ENCODE data around the gene TGFB3.

Gene TGFB3

GRCh38 chr14:75982266-75983018 is 647 bp upstream of the TGFB3 start:
- Histone ChIP-seq H3K9me3 (ENCODE audit: severe bottlenecking) (no peaks in the 10 kb centered on the region), H3K27me3 (ENCODE audit: insufficient read depth, low read depth, severe bottlenecking) (no peaks in the 10 kb centered on the region), H3K36me3 (no peaks in the 10 kb centered on the region), H3K4me3 (ENCODE audit: low read depth, low read length) (peak overlapping the region; percentile 62), H3K27ac (peak overlapping the region; percentile 81)
- peak; percentile 76 for TF ChIP-seq CTCF (IDR thresholded peaks at IDR 0.05; ENCODE audit: low read depth, low read length)
- peak; percentile 84 for DNase-seq

GRCh38 chr14:75980856-75981255 is 939 bp downstream of the TGFB3 start:
- no peak for DNase-seq
- Histone ChIP-seq H3K27ac (no peak overlapping the region), H3K9me3 (ENCODE audit: severe bottlenecking) (no peaks in the 10 kb centered on the region), H3K27me3 (ENCODE audit: insufficient read depth, low read depth, severe bottlenecking) (no peaks in the 10 kb centered on the region), H3K36me3 (no peaks in the 10 kb centered on the region), H3K4me3 (ENCODE audit: low read depth, low read length) (no peak overlapping the region)
- TF ChIP-seq CTCF (IDR thresholded peaks at IDR 0.05; ENCODE audit: low read depth, low read length): no peak

GRCh38 chr14:75979648-75980565 is 1.9 kb downstream of the TGFB3 start:
- H3K4me3 ChIP-seq (ENCODE audit: low read depth, low read length): no peak overlapping the region
- no peak overlapping the region for H3K27ac ChIP-seq
- no peaks in the 10 kb centered on the region for H3K36me3 ChIP-seq
- TF ChIP-seq CTCF (IDR thresholded peaks at IDR 0.05; ENCODE audit: low read depth, low read length): no peak
- H3K27me3 ChIP-seq (ENCODE audit: insufficient read depth, low read depth, severe bottlenecking): no peaks in the 10 kb centered on the region
- no peak for DNase-seq
- H3K9me3 ChIP-seq (ENCODE audit: severe bottlenecking): no peaks in the 10 kb centered on the region

- DNase-seq: peak; percentile 57
- peak; percentile 85 for TF ChIP-seq CTCF (IDR thresholded peaks at IDR 0.05; ENCODE audit: low read depth, low read length)
Observed at GRCh38 chr14:75979071-75979571, 2.7 kb downstream of the TGFB3 start.

GRCh38 chr14:75978249-75978731 is 3.5 kb downstream of the TGFB3 start:
- H3K9me3 ChIP-seq (ENCODE audit: severe bottlenecking): no peaks in the 10 kb centered on the region
- no peaks in the 10 kb centered on the region for H3K27me3 ChIP-seq (ENCODE audit: insufficient read depth, low read depth, severe bottlenecking)
- no peaks in the 10 kb centered on the region for H3K36me3 ChIP-seq
- TF ChIP-seq CTCF (IDR thresholded peaks at IDR 0.05; ENCODE audit: low read depth, low read length): no peak
- DNase-seq: no peak
- no peak overlapping the region for H3K27ac ChIP-seq
- H3K4me3 ChIP-seq (ENCODE audit: low read depth, low read length): no peak overlapping the region

More at GRCh38 chr14:75979071-75979571, 2.7 kb downstream of the TGFB3 start:
- Histone ChIP-seq H3K27me3 (ENCODE audit: insufficient read depth, low read depth, severe bottlenecking) (no peaks in the 10 kb centered on the region), H3K27ac (no peak overlapping the region), H3K4me3 (ENCODE audit: low read depth, low read length) (no peak overlapping the region), H3K36me3 (no peaks in the 10 kb centered on the region), H3K9me3 (ENCODE audit: severe bottlenecking) (no peaks in the 10 kb centered on the region)

Measured in WERI-Rb-1 (cell line).